Measurements from ENCODE around the gene SELENON. TPM values are rescaled to one million over a fixed set of nuclear protein-coding genes. Genes with fewer than 3 reads are reported as not detected.

SELENON gene
- total and polyA plus RNA-seq, 2 of the 8 experiments (the other 6 are each of a cell fraction or from before 2014, with no cell fraction given): 43.0 to 77.6 TPM

- TF ChIP-seq CHD7 (IDR thresholded peaks at IDR 0.05; ENCODE audit: insufficient replicate concordance, low read length) (no peak), RFX5 (IDR thresholded peaks at IDR 0.05; ENCODE audit: borderline replicate concordance, low read depth, low read length) (no peak), BCL11A (IDR thresholded peaks at IDR 0.05; ENCODE audit: low read depth in 2 of 2, low read length in 2 of 2) (no peak), CBX8 (IDR thresholded peaks at IDR 0.05; ENCODE audit: borderline replicate concordance, low read depth, low read length) (no peak), MAFK (IDR thresholded peaks at IDR 0.05; ENCODE audit: low read depth, low read length) (no peak), TAF7 (optimal IDR thresholded peaks at IDR 0.05; ENCODE audit: borderline replicate concordance, low read depth, low read length) (no peak), EGR1 (IDR thresholded peaks at IDR 0.05; ENCODE audit: borderline replicate concordance, low read depth, low read length) (no peak), CHD2 (IDR thresholded peaks at IDR 0.05; ENCODE audit: low read length) (no peak)
Measured at GRCh38 chr1:25792115-25792514, 7.9 kb upstream of the SELENON start (continued).

Data from H1 (cell line).